DOHH2 (cell line): Measurements from ENCODE around the gene PRORP.

Source experiments
- H3F3A ChIP-seq: fragments of 200-600 bp; sonication (generic), shearing (Covaris generic); 2 replicates; pipeline ENCODE4 v1.6.0; 2016; ENCODE audit warnings: antibody characterized with exemption, mild to moderate bottlenecking; ENCODE audit not compliant: control insufficient read depth, insufficient read depth
- H3K27ac ChIP-seq: fragments of 200-600 bp; sonication (generic); 2 replicates; pipeline ENCODE4 v1.5.1; 2014; ENCODE audit warnings: low read depth, mild to moderate bottlenecking, low read length, moderate library complexity
- H3K27me3 ChIP-seq: fragments of 200-600 bp; sonication (generic); 2 replicates; pipeline ENCODE4 v1.6.1; 2014; ENCODE audit warnings: mild to moderate bottlenecking, low read length, mixed read lengths; ENCODE audit not compliant: control insufficient read depth
- H3K36me3 ChIP-seq: fragments of 200-600 bp; sonication (generic); 2 replicates; pipeline ENCODE4 v1.6.1; 2014; ENCODE audit warnings: mild to moderate bottlenecking, low read length, moderate library complexity, mixed read lengths; ENCODE audit not compliant: control insufficient read depth
- H3K4me1 ChIP-seq: fragments of 200-600 bp; sonication (generic); 2 replicates; pipeline ENCODE4 v1.6.1; 2014; ENCODE audit warnings: mild to moderate bottlenecking, low read length, mixed read lengths; ENCODE audit not compliant: control insufficient read depth
- H3K4me2 ChIP-seq: fragments of 200-600 bp; sonication (generic); 2 replicates; pipeline ENCODE4 v1.6.0; 2014; ENCODE audit warnings: mild to moderate bottlenecking, low read length, moderate library complexity
- H3K4me3 ChIP-seq: fragments of 200-600 bp; sonication (generic); 2 replicates; pipeline ENCODE4 v1.5.1; 2014; ENCODE audit warnings: mild to moderate bottlenecking, low read length, mixed read lengths
- H3K79me2 ChIP-seq: fragments of 200-600 bp; sonication (generic); 2 replicates; pipeline ENCODE4 v1.6.1; 2014; ENCODE audit warnings: mild to moderate bottlenecking, low read length, mixed read lengths; ENCODE audit not compliant: control insufficient read depth
- H3K9me2 ChIP-seq: fragments of 200-600 bp; sonication (generic); replicated peaks from 2 replicates; pipeline ENCODE4 v1.6.1; 2014; ENCODE audit warnings: mild to moderate bottlenecking, low read length, mixed read lengths; ENCODE audit not compliant: control insufficient read depth
- H3K9me3 ChIP-seq: fragments of 200-600 bp; sonication (generic); 2 replicates; pipeline ENCODE4 v1.6.1; 2014; ENCODE audit warnings: antibody characterized with exemption, low read length, mixed read lengths; ENCODE audit not compliant: control insufficient read depth, insufficient read depth
- H4K20me1 ChIP-seq: fragments of 200-600 bp; sonication (generic); 2 replicates; pipeline ENCODE4 v1.6.0; 2014; ENCODE audit warnings: low read depth, mild to moderate bottlenecking, antibody characterized with exemption, low read length, moderate library complexity; ENCODE audit not compliant: control insufficient read depth, insufficient read depth
- CTCF ChIP-seq: fragments of 200-600 bp; sonication (generic); IDR thresholded peaks from one replicate; pipeline ENCODE4 v1.5.1; 2014; ENCODE audit warnings: antibody characterized with exemption, mild to moderate bottlenecking, low read depth, low read length; ENCODE audit not compliant: poor library complexity, severe bottlenecking
- EZH2phosphoT487 ChIP-seq: fragments of 200-600 bp; sonication (generic); IDR thresholded peaks from 2 replicates; pipeline ENCODE4 v1.6.1; 2017; ENCODE audit warnings: borderline replicate concordance, mild to moderate bottlenecking, antibody characterized with exemption, low read length, moderate library complexity, mixed read lengths

PRORP gene

GRCh38 chr14:35113308-35113950 is 8.9 kb upstream of the PRORP start:
- peaks cover 51% of the 10 kb centered on the region for H3K36me3 ChIP-seq
- H3K27ac ChIP-seq = no peak overlapping the region

DNA sequence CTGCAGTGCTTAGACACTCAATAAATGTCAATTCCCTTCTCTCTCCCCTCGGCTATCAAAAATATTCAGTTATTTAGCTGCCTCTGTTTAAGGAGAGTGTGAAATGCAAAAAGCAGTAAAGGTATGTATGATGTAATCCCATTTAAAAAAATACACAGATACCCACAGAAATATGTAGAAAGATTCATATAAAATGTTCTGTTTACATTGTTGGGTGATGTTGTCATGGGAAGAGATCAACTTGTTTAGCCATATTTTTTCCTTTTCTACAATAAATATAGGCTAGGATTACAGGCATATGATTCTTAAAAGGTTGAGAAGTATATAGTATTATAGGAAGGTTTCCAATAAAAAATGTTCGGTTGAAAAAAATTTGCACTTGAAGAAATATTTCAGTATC is 8.3 kb upstream of the PRORP start:
- H3K27me3 ChIP-seq = no peaks in the 10 kb centered on the region
- H3K4me3 ChIP-seq = no peak overlapping the region
- no peaks in the 10 kb centered on the region for H3K9me2 ChIP-seq
- TF ChIP-seq EZH2phosphoT487 (no peak), CTCF (no peak)
- peaks cover 8% of the 10 kb centered on the region; the same call in 1 of the 2 replicates for H3K9me3 ChIP-seq
- H3K4me2 ChIP-seq = no peak overlapping the region
- 0 out of 2 replicates have a peak, but pooled peaks cover 2% of the 10 kb centered on the region for H3K79me2 ChIP-seq
- H3K36me3 ChIP-seq = peaks cover 51% of the 10 kb centered on the region
- no peaks in the 10 kb centered on the region for H3K4me1 ChIP-seq
- peaks cover 3% of the 10 kb centered on the region; the same call in 1 of the 2 replicates for H3F3A ChIP-seq
- H3K27ac ChIP-seq = no peak overlapping the region
- H4K20me1 ChIP-seq = no peaks in the 10 kb centered on the region

More at GRCh38 chr14:35113308-35113950, 8.9 kb upstream of the PRORP start:
- Histone ChIP-seq H3K4me3 (no peak overlapping the region), H3K27me3 (no peaks in the 10 kb centered on the region), H4K20me1 (no peaks in the 10 kb centered on the region), H3F3A (peaks cover 3% of the 10 kb centered on the region; the same call in 1 of the 2 replicates), H3K9me3 (peaks cover 8% of the 10 kb centered on the region; the same call in 1 of the 2 replicates), H3K9me2 (no peaks in the 10 kb centered on the region), H3K4me1 (no peaks in the 10 kb centered on the region), H3K4me2 (no peak overlapping the region), H3K79me2 (0 out of 2 replicates have a peak, but pooled peaks cover 2% of the 10 kb centered on the region)
- TF ChIP-seq EZH2phosphoT487 (no peak), CTCF (no peak)

DNA sequence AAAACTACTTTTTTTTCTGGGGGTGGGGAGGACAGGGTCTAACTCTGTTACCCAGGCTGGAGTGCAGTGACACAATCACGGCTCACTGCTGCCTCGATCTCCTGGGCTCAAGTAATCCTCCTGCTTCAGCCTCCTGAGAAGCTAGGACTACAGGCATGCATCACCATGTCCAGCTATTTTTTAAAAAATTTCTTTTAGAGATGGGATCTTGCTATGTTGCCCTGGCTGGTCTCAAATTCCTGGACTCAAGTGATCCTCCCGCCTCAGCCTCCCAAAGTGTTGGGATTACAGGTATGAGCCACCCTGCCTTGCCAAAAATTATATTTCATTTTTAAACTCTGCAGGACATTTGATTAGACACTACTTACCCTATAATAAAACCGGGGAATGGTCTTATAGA is 6.1 kb upstream of the PRORP start:
- no peaks in the 10 kb centered on the region for H4K20me1 ChIP-seq
- peaks cover 35% of the 10 kb centered on the region for H3K36me3 ChIP-seq
- no peaks in the 10 kb centered on the region for H3K9me2 ChIP-seq
- peaks cover 8% of the 10 kb centered on the region for H3K4me1 ChIP-seq
- H3F3A ChIP-seq = peaks cover 3% of the 10 kb centered on the region; the same call in 1 of the 2 replicates
- TF ChIP-seq CTCF = no peak
- TF ChIP-seq EZH2phosphoT487 = no peak
- peaks cover 8% of the 10 kb centered on the region; the same call in 1 of the 2 replicates for H3K9me3 ChIP-seq
- H3K4me2 ChIP-seq = no peak overlapping the region
- no peaks in the 10 kb centered on the region for H3K27me3 ChIP-seq
- peaks cover 11% of the 10 kb centered on the region for H3K79me2 ChIP-seq
- H3K27ac ChIP-seq = no peak overlapping the region
- H3K4me3 ChIP-seq = no peak overlapping the region
